ENCODE results near the gene AGBL1.

AGBL1 gene

DNA sequence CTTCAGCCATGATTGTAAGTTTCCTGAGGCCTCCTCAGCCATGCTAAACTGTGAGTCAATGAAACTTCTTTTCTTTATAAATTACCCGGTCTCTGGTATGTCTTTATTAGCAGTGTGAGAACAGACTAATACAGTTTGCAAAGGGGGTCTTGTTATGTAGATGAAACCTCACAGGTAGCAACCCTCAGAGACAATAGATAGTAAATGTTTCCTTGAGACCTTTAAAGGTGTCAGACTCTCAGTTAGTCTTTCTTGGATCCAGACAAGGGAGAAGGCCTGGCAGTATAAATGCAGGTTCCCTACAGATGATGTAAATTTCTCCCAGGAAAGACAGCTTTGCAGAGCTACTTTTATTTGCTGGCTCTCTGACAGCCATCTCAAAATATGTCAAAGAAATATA lies 510.8 kb downstream of the AGBL1 start:
- DNase-seq (ENCODE audit: low read depth in 3 of 3): no peak

DNA sequence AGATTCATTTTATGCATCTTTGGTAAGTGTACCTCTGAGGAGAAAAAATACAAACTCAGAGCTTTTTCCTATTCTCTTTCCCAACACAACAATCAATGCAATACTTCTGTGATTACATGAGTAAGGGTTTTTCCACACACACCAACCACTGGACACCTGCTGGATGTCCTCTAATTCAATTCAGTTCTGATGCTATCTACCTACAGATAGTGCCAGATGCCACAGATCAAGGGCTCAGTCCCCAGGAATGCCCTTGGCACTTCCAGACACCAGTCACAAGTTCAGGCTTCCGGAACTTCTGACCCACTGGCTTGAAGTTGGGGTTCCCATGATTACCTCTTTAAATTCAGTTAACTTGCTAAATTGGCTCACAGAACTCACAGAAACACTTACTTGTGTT lies 511.5 kb downstream of the AGBL1 start:
- no peak for DNase-seq (ENCODE audit: low read depth in 3 of 3)

DNA sequence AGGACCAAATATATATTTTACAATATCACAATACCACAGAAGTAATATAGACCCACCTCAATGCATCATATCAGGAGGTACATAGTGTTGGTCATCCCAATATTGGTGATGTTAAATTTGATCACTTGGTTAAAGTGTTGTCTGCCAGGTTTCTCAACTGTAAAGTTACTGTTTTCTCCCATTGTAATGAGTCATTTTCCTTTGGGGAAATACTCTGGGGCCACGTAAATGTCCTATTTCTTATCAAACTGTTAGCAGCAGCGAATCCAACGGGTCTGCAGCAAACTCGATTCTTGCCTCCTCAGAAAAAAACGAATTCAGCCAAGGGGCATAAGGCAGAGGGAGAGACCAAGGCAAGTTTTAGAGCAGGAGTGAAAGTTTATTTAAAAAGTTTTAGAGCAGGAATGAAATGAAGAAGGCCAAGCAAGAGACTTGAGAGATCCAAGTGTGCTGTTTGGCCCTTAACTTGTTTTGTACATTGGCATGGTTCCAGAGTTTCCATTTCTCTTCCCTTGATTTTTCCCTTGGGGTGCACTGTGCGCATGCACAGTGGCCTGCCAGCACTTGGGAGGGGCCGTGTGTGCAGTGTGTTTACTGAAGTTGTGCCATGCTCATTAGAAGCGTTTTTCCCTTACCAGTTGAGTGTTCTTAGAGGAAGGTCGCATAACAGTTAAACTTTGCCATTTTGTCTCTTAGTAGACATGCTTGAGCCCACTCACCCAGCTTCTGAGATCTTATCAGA lies 512.5 kb downstream of the AGBL1 start:
- DNase-seq (ENCODE audit: low read depth in 3 of 3): no peak

DNA sequence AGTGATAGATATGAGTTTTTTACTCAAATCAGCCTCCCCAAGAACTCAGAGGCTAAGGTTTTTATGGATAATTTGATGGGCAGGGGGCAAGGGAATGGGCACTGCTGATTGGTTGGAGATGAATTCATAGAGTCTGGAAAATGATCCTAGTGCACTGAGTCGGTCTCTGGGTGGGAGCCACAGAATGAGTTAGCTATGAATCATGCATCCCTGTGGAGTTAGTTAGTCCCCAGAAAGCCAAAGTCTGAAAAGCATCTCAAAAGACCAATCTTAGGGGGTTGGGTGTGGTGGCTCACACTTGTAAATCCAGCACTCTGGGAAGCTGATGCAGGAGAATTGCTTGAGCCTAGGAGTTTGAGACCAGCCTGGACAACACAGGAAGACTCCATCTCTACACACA lies 516.1 kb downstream of the AGBL1 start:
- DNase-seq (ENCODE audit: low read depth in 3 of 3): no peak

DNA sequence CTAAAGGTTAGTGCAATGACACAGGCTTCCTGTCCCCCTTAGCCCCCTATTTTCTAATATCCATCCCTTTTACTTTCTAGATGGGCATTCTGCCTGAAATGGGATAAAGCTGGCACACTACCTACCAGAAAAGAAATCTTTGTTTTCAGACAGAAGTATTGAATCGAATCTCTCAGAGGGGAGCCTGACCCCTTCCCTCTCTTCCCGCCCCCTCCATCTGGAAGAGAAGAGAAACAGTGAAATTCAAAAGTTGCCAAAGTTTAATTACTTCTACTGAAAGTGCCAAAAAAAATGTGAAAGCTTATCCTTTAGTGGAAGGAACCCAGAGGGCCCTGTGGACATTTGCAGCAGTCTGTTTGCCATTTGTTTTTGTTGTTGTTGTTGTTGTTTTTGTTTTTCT lies 523.8 kb downstream of the AGBL1 start:
- DNase-seq (ENCODE audit: low read depth in 3 of 3): no peak

DNA sequence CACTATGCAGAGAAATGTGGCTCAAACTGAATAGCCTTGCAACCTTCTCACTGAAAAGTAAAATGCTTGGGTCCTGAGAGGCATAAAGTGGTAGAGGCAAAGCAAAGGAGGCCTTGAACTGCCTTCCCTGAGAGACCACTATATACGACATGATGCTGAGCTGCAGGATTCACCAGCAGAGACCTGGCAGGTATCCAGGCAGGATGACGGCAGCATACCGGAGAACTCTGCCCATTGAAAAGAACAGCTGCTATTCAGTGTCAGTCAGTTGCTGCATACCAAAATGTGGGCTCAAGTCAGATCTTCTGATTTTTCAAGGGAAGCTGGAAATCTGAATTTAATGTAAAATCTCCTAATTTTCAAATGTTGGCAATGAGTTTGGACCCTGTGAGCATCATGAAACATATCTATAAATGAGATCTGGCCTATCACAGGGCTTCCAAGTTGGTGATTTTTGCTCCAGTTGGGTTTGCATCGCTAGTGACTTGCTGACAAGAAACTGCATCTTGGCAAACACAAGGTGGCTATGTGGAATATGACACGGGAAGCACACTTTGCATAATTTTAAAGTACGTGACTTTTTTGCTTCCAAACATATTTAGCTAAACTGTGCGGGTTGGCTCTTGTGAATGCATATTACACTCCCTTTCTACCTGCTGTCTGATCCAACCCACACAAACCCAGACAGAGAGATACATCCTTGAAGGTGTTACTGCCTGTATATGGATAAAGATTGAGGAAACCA lies 529.0 kb downstream of the AGBL1 start:
- DNase-seq (ENCODE audit: low read depth in 3 of 3): no peak

DNA sequence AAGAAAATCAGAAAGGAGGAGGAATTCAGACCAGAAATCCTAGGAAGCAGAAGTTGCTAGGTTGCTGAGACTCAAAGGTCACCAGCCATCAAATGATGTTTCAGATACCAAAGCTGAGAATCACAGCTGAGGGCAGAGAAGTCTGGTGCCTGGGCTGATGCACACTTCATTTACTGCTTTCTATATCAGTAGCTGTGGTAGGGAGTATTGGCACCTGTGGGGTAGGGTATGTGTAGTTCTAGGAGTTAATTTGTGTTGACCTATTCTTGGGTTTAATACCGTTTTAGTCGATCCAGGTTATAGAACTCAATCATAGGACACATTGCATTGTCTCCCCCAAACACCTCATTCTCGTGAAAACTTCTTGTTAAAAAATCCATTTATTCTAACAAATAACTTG lies 529.6 kb downstream of the AGBL1 start:
- no peak for DNase-seq (ENCODE audit: low read depth in 3 of 3)

DNA sequence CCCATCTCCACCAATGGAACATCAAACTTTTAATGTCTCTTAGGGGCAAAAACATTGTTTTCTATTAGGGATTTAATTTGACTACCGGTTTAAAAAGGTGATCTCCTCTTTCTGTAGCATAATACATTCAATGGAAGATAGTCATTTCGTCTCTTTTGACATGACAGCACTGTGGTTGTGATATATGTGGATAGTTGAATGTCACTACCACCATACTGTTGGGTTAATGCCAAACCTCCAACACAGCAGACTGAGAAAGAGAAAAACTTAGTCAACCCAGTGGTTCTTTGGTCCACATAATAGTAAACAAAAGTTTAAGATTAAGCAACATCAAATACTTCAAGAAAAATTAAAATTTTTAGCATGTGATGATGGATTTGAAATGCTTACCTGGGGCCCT lies 530.4 kb downstream of the AGBL1 start:
- no peak for DNase-seq (ENCODE audit: low read depth in 3 of 3)

DNA sequence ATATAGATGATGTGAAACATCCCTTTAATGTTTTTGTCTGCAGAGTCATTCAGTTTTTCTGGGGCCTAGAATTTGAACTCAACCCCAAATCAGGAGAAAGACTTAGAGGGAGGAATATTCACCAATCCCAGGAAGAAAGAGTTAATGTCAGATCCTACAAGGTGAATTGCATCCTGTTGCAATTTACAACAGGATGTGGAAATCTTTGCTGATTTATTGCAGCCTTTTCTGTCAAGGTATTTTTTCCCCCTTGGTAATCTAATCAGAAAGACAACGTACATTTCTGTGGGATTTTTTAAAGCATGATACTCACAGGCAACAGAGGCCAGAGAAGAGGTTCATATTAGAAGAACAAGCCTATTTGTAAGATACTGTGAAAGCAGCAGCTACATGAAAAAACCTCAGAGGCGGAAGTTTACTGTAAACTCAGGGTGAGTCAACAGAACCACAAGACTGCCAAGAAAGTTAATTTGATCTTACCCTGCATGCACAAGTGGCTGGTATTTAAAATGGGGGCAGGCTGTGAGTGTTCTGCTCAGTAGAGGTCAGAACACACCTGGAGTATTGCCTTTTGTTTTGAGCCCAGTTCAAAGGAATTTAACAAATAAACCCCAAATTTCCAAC lies 531.9 kb downstream of the AGBL1 start:
- no peak for DNase-seq (ENCODE audit: low read depth in 3 of 3)

DNA sequence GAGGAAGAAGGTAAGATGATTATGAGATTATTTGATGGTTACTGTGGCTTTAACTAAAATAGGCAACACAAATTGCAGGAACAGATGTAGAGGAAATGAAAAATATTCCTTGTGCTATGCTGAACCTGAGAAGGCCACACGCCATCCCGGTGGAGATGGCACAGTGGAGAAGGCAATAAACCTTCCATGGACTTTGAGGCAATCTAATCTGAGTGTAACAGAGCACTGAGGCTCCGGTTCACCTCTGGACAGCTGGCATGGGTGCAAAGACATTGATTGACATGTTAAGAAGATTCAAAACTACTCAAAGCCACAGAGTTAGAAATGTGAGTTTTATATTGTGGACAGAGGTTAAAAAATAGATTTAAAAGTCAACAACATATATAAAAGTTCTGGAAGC lies 535.7 kb downstream of the AGBL1 start:
- DNase-seq (ENCODE audit: low read depth in 3 of 3): no peak

DNA sequence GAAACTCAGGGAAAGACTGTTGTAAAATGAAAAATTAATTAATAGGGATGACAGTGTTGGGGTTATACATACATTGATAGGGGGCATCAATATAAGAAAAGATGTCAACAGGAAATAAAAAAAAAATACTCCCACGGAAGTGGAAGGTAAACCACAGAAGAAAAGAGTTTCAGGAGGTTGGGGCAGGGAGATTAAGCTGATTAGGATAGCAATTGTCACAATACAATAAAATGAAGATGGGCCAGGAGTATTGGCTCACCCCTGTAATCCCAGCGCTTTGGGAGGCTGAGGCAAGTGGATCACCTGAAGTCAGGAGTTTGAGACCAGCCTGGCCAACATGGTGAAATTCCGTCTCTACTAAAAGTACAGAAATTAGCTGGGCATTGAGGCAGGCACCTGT lies 536.1 kb downstream of the AGBL1 start:
- DNase-seq (ENCODE audit: low read depth in 3 of 3): no peak

DNA sequence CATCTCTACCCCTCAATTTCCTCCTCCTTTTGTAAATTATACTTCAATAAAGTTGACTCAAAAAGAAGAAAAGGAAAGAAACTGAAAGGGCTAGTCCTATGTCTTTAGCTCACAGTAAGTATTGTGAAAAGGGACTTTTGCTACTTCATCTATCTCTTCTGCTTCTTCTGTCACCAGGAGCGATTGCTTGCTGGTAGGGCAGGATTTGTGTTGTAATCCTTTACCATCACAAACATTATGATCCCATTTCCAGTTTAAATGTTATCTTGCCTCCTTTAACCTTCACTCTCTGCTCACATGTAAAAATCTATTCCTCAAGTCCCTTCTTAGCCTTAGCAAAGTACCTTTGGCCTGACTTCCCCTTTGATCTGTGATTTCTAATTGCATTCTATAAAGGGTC lies 537.1 kb downstream of the AGBL1 start:
- DNase-seq (ENCODE audit: low read depth in 3 of 3): no peak

DNA sequence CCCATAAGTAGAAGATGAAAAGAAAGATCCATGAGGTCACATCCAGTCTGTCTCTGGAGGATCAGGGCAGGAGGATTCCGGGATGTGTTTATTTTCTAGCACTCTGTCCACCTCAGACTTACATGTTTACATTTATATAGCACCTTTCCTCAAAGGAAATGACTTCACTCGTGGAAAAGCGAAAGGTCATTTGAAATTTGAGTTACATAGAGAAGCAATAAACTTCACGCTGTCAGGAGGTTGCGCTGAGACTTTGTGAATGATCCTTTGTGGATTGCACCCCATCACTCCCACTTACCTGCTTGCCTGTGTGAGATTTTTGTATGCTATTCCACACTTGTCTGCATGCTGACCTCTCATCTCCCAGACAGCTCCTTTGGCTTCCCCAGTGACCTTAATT lies 540.5 kb downstream of the AGBL1 start:
- no peak for DNase-seq (ENCODE audit: low read depth in 3 of 3)

DNA sequence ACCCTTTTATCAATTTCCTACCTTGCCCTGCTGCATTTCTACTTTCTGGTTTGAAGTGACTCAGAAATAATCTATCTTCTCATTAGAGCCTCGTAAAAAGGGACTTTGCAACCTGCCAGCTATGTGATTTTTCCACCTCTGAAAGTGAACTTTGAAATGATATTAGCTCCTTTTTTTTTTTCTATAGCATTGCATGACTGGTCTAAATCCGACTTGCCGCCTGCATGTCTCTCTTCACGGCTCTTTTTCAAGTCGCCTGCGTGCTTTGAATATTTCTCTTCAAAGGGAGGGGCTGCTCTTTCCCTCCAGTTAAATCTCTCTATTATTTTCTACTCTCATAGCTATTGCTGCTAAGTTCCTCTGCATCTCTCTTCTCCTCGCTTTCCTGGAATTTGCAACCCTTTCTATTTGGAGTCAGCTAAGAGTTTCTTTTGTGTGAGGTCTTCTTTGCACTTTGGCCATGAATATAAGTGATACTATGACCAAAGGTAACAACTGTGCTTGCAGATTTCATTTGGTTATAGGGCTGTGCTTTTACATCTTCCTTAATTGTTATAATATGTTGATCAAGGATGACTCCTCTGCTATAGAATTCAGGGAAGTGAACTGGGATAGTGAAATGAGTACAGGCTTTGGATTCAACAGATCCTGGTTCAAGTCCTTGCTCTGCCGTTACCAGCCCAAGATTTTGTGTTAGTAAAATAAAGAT lies 541.1 kb downstream of the AGBL1 start:
- DNase-seq (ENCODE audit: low read depth in 3 of 3): no peak

DNA sequence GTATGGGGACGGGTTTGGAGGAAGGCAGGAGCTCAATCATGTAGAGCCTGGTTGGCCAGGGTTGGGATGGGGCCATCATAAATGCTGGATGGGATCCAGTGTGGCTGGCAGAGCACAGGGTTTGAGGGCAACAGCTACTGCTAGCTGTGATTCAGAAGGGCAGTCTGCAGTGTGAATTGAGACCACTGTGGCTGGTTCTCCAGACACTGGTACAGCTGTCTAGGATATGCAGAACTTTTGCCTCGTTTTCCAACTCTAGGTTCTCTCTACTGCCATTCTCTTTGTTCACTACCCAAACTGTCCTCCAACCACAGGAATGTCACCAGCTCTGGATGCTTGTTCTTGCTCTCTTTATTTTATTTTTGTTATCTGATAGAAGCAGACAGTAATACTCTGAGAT lies 543.6 kb downstream of the AGBL1 start:
- no peak for DNase-seq (ENCODE audit: low read depth in 3 of 3)

DNA sequence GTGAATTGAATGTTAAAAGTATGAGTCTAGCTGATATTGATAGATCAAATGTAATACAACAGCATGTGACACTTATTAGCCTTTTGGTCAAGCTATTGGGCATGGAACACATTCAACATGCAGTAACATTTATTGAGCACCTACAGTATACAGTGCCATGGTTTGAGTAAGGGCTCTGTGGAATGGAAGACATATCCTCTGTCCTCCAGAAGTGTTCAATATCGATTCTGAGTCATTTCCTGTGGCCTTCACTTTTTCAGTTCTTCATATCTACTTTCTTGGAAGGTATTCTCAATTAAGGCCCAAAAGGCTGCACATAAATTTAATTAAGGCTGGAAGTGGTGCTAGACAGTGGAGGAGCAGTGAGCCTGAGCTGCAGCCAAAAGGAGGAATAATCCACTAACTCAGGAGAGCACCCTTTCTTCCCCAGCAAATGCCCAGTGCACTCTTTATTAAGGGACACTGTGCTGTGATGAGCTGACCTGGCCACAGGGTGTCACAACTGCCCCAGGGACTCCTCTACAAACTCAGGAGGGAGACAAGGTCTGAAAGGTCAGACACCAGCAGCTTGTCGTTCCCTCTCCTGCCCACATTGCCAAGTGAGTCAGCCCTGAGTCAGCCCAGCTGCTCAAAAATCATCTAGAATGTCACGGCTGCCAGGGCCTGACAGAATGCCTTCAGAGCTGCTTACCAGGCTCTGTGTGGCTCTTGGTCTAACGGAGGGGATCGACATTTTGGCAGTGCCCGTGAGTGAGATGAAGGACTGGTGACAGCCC lies 544.8 kb downstream of the AGBL1 start:
- peak; percentile 69 to 89 (median 72) for DNase-seq (ENCODE audit: low read depth in 3 of 3)

DNA sequence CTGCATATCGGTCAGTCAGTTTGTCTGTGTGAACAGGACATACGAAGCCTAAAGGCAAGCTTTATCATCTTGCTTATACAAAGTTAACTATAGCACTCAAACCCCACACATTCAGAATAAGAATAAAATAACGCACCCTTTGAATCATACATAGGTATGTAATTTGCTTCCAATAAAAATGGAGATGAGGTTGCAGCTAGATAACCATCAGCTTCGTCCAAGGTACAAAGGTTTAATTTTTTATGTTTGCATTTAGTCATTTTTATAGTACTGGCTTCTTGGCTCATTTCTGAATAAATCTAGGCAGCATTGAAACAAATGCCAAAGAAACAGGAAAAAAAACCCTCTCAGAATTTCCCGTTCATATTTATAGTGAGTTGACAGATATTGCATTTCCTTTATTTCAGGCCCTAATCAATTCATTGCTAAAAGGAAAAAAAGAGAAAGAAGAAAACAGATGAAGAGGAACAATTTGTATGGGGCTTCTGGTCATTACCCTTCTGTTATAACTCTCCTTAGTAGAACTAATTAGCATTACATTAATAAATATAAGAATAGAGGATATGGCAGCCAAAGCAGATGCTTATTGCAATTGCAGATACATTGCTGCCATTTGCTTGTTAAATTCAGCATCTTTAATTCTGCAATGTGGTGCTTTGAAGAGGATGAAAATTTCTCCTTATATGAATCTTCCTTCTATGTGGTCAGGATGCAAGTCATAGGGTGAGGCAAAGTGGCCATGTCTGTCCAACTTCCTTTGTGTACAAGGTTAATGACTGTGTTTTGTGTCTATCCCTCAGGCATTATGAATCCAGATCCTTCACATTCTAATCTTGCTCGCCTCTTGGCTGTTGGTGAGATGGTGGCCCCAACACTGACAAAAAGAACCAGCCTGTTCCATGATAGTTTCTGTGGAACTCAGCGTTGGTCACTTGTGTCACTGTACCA lies 550.0 kb downstream of the AGBL1 start:
- DNase-seq (ENCODE audit: low read depth in 3 of 3): no peak

DNA sequence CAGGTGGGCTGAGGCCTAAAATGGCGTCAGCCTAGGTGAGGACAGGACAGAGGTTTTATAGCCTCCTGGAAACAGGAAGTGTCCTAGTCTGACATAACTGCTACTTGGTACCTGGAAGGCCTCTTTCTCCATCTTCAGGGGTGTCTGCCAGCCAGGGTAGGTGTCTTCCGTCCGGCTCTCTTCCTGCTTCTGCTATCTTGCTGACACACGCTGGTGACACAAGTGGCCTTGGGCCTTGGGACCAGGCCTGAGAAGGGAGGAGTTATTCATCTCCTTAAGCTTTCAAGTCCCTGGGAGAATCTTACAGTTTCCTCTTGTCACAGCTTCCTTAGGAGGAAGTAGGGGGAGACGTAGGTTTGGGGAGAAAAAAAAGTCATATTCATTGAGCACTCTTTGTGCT lies 551.3 kb downstream of the AGBL1 start:
- no peak for DNase-seq (ENCODE audit: low read depth in 3 of 3)

DNA sequence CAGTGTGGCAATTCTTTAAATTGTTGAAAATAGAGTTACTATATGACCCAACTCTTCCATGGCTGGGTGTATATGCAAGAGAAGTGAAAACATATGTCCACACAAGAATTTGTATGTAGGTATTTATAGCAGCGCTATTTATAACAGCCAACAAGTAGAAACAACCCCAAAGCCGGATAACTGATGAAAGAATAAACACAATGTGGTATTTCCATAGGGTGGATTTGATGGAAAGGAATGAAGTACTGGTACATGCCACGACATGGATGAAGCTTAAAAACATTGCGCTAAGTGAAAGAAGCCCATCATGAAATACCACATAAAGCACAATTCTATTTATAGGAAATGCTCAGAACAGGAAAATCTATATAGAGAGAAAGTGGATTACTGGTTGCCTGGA lies 554.5 kb downstream of the AGBL1 start:
- no peak for DNase-seq (ENCODE audit: low read depth in 3 of 3)

DNA sequence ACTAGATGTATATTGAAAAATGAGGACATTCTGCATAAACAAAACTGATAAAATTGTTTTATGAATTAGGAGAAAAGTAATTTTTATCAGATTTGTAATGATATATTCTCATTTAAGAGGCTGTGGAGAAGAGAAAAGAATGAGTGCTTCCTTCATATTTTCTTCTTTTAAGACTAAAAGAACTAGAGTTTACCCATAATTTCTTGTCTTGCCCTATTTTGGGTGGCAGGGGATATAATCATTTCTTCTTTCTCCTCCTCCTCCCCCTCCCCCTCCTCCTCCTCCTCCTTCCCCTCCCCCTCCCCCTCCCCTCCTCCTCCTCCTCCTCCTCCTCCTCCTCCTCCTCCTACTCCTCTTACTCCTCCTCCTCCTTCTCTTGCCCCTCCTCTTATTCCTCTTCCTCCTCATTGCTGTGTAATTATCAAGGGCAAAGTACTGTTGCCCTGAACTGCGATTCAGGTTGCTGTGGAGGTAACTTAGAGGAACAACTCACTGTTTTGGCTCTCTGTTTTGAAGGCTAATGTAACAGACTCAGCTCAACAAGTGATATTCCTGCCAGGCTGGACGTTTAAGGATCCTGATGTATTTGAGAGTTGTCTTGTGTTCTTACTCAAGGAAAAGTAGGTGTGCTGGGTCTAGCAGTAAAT lies 555.4 kb downstream of the AGBL1 start:
- DNase-seq (ENCODE audit: low read depth in 3 of 3): no peak
